HEK293 (cell line): ENCODE data around the gene TIAM1.

ENCODE experiments used
- CTCF ChIP-seq: fragments of 450-650 bp; formaldehyde crosslinking; IDR thresholded peaks from 2 replicates; pipeline ENCODE4 v1.5.1; 2016; ENCODE audit warnings: missing biosample characterization, missing genetic modification characterization
- SETDB1 ChIP-seq: IDR thresholded peaks from one replicate; pipeline ENCODE4 v1.6.1; 2017; ENCODE audit warnings: mild to moderate bottlenecking, low read length, moderate library complexity, mixed read lengths; ENCODE audit not compliant: insufficient read length
- ZNF423 ChIP-seq: fragments of 450-650 bp; formaldehyde crosslinking; IDR thresholded peaks from 2 replicates; pipeline ENCODE4 v1.5.1; 2016; ENCODE audit warnings: missing biosample characterization, missing genetic modification characterization
- ZNF837 ChIP-seq: fragments of 450-650 bp; formaldehyde crosslinking; IDR thresholded peaks from 2 replicates; pipeline ENCODE4 v1.5.1; 2016; ENCODE audit warnings: missing biosample characterization, missing genetic modification characterization

- TF ChIP-seq CTCF (no peak), SETDB1 (no peak), ZNF423 (no peak), ZNF837 (tag by site-specific recombination) (no peak)
These were observed 68.2 kb downstream of the TIAM1 start for GRCh38 chr21:31275901-31276300.
